HG02973 (cell line): ENCODE data around the gene RPL22.
A peak's percentile ranks its signal among the peaks of the same experiment; 100 is the strongest.

Experiments
- ATAC-seq: cut with Tn5 transposase; IDR thresholded peaks from one replicate; pipeline ENCODE4 v1.9.1; 2021; ENCODE audit warnings: moderate library complexity; ENCODE audit not compliant: unreplicated experiment

The RPL22 gene

DNA sequence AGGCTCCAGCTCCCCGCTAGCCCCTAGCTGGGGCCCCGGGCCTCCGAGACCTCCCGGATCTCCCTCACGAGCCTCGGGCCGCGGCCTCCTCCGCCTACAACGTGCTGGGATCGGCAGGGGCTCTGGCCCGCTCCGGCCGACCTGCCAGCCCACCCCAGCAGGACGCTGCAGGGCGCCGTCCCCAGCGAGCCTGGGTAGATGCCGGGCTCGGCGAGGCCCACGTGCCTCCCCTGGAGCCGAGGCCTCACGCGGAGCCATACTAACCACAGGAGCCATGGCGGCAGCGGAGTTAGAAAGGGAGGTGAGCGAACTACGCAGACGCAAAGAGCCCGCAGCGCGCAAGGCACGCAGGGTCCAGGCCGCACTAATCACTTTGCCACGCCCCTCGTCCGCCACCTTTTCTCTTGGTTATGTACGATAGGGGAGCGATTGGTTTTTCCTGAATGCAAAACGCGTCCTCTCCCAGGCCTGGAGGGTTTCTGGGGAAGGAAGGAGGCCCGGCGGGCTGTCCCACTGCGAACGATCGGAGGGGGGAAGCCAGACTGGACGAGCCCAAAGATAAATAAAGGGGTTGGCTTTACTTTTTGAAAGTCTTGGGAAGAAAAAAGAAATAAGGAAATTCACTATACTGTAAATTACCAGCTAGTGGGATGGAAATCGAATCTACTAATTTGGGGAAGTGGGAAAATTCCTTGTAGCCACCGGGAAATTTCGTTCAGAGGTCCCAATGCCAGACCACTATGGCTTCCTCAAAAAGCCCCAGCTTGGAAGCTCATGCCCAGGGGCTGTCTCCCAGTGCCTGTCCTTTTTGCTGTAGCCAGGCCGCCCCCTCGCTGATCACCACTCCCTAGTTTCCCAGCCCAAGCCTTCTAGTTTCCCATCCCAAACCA, at the start of gene RPL22:
RPL22 (minus strand) TSS at position 298 of the 890 bp plus-strand sequence; CDS start at position 276, 22 bp downstream.
- ATAC-seq = peak; percentile 92

DNA sequence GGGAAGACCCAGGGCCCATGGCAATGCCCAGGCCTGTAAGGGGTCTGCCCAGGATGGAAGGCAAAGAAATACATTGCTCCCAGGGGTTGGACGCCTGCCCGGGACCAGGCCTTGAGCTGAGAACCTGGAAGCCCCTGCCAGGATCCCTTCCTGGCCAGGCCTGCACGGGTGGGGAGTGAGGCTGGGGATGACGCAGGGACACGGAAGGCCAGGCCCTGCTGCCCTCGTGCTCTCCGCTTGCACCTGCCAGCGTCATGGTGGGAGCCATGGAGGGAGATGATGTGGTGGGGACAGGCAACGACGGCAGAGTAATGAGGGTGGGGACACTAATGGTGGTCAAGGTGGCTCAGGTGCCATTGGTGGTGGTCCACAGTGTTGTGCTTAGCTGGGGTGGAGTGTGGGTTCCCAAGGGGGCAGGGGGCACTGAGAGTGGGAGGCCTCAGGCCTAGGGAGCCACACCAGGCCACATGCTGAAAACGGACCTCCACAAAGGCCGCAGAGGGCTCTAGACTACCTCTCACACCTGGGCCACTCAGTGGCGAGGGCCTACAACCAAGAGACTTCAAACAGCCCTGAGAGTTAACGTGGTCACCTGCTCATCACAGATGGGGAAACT, 48.9 kb upstream of the RPL22 start:
- ATAC-seq = no peak

DNA sequence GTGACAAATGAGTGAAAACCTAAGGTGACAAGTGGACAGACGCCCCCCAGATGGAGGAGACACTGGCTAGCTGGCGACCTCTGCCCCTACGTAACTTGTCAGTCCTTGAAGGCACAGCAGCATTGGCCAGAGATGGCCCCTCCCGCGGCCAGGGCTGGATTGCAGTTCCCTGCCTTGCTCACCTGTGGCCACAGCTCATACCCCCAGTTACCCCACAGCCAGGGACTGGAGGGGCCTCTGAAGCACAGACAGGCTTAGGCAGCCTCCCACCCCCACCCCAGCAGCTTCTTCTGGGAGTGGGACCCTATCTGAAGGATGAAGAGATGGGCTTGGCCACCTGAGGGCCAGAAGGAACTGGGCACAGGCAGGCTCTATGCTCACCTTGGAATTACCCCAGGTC, 48.3 kb upstream of the RPL22 start:
- ATAC-seq = no peak

DNA sequence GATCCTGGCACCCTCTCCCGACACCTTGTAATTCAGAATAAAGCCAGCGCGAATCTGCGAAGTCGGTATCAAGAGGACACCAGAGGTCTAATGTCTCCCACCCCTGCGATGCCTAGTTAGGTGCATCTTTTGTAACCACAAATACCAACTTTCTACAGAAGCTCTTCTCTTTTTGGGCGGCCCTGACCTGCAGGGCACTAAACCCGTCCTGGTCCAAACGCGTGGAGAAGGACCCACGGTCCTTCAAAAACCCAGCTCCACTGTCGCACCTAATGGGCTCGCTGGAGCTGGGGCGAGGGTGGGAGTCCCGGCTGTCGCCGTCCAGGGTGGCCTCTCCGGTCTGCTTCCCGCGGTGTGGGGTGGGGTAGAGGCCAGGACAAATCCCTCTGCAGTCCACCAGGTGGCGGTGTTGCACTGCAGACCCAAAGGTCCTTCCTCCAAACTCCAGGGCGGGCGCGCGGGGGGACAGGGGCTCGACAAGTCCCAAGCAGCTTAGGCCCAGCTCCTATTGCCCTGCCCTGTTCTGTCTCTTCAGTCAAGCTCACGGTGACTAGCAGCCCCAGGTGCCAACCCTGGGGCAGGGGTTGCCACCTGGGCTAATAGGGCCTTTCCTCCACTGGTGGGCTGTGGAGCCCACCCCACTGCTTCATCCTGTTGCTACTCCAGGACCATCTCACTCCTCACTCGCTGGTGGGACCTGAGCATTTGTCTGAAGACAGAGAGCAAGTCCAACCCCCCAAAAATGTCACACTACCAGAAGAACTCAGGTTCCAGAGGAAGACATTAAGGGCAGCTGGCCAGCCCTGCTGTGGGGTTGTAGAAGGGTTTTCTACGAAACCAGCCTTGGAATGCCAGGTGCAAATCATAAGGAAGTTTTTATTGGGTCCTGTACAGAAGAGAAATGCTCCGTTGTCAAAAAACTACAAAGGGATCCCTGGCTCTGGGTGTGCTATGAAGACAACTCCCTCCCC, 47.4 kb upstream of the RPL22 start:
- ATAC-seq = peak; percentile 54

DNA sequence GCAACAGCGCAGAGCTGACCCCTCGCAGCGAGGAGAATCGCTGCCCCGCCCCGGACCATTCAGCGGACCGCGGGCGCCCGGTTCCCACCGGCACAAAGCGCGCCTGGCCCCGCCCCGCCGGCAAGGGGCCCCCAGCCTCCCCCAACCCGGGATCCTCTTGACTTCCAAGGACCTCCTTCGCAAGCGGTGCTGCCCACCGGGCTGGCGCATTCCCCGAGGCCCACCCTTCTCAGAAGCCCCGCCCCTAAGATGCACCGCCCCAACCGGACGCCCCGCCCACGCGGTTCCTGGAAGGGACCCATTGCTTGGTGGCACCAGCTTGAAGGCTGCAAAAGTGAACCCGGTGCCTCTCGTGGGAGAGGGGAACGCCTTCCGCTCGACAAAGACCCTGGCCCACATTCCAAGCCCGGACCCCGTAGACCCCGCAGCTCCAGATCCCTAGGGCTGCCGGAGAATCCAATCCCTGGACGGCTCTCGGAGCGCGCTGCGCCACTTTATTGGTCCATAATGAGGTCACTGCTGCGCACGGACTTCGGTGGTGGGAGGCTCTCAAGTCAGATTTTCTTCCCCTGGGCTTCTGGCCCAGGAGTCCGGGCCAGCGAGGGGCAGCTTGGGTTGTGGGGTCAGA, 46.6 kb upstream of the RPL22 start:
- ATAC-seq = no peak

DNA sequence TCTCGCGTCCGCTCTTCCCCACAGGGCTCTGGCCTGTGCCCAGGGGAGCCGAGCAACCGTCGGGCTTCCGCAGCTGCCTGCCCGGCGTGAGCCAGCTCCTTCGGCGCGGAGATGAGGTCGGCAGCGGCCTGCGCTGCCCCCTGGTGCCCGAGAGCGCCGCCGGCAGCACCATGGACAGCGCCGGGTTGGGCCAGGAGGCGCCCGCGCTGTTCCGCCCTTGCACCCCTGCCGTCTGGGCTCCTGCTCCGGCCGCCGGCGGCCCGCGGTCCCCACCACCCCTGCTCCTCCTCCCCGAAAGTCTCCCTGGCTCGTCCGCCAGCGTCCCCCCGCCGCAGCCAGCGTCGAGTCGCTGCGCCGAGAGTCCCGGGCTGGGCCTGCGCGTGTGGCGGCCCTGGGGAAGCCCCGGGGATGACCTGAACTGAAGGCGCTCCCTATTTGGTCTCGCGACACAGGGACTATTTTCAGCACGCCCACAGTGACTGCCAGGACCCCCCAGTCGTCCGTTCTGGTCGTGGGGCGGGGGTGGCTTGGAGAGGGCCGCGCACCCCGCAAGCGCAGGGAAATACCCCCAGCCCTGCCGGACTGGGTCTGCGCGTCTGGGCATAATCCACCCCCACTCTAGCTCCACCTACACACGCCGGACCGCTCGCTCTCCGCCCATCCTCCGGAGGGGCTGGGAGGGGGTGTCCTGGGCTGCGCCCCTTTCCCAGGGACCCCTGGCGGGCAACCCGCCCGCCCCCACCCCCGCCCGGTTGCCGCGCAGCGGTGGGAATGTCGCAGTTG, 45.9 kb upstream of the RPL22 start:
- no peak for ATAC-seq

DNA sequence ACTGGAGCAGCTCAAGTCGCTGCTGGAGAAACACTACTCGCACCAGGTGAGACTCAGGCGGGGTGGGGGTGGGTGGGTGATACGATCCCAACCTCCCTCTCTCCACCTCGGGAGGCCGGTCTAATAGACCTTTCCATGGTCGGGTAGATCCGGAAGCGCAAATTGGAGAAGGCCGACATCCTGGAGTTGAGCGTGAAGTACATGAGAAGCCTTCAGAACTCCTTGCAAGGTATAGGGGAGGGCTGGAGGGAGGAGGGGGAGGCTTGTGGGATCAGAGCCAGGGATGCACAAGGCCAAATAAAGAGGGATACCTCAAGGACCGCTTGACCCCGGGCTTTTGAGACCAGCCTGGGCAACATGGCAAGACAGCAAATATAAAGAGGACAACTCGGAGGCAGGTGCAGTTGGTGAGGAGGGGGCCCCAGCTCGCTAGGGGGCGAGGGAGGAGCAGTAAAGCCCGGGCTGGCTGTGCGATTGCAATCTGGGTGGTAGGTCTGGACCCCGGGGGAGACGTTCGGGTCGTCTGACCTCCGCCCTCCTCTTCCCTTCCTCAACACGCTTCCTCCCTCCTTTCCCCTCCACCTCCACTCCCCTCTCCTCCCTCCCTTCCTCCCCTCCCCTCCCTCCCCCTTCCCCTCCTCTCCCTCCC, 45.1 kb upstream of the RPL22 start:
- no peak for ATAC-seq

DNA sequence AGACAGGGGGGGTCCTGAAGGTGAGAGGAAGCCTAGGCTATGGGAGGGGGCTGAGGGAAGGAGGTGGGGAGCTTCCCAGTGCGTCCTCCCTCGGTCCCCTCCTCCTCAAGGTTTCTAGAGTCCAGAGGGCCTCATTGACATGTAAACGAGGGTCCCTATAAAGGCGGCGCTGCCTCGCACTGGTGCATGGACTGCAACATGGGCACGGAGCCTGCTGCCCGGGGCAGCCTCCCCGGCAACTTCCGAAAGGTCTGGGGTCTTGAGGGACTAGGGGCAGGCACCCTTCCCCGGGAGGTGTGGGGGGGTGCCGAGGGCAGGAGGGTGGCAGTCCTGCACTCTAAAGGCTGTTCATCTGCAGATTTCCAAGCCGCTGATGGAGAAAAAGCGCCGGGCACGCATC, 44.6 kb upstream of the RPL22 start, which contains the start of gene HES3:
HES3 (plus strand) TSS at position 187 of the 400 bp plus-strand sequence; CDS start at position 374, 187 bp downstream.
- no peak for ATAC-seq

DNA sequence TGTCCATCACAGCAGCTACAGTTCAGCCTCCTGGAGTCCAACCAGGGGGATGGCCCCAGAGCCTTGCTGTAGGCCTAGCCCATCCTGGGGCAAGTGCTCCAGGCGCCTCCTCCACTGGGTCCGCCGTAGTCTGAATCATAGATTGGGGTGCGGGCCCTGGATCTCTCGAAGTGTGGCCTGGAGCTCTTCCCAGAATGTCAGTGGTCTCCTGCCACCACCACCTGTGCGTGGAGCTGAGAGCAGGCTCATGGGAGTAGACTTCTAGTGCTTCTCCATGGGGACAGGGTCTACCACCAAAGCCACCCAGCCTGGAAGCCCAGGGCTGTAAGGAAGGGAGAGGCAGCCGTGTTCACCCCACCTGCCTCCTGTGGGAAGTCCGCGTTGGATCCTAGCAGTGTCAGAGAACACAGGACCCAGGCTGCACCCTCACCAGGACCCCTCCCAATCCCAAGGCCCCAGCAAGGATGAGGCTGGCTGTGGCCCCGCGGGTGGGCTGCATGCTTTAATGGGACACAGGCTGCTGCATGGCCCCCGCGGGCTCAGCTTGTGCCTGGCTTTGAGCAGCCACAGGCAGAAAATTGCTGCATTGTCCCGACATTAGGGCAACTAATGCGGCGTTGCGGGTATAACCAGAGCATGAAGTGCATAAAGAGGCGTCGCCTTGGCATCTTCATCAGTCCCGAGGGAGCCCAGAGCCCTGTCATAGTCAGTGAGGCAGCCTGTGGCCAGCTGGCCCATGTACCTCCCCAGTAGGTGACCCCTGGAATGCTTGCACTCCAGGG, 43.8 kb upstream of the RPL22 start:
- ATAC-seq = no peak

DNA sequence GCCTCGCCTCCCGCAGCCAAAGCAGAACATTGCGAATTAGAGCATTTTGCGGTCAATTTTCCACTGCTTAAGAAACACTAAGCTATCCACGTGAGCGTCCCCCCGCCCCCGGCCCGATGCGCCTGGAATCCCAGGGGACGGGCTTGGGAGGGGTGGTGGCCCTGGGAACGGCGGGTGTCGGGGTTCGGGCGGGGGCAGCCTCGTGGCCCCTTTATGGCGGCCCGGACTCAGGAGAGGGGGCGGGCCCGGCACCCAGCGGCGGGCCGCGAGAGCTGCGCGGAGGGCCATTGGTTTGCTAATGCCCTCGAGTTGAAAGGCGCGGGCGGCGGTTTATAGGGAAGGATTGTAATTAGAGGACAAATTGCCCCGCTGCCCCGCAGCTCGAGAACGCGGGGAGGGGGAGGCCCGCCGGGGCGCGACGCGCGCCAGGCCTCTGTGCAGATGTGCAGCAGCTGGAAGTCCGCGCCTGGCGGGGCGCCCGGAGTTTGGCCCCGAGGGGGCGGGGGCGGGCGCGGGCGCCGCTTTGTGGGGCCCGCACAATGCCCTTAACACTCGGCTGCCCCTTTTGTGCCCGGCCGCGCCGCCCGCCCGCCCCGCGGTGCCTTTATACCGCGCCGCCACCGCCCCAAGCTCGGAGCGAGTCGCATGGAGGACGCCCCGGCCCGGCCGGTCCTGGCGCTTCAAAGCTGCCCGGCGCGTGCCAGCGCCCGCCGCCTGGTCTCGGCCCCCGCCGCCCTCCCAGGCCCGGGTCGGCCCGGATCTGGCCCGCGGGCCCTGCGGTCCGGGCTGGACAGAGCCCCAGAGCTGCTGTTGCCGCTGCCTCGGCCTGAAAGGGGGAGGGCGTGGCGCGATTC, 42.7 kb upstream of the RPL22 start:
- ATAC-seq = no peak

DNA sequence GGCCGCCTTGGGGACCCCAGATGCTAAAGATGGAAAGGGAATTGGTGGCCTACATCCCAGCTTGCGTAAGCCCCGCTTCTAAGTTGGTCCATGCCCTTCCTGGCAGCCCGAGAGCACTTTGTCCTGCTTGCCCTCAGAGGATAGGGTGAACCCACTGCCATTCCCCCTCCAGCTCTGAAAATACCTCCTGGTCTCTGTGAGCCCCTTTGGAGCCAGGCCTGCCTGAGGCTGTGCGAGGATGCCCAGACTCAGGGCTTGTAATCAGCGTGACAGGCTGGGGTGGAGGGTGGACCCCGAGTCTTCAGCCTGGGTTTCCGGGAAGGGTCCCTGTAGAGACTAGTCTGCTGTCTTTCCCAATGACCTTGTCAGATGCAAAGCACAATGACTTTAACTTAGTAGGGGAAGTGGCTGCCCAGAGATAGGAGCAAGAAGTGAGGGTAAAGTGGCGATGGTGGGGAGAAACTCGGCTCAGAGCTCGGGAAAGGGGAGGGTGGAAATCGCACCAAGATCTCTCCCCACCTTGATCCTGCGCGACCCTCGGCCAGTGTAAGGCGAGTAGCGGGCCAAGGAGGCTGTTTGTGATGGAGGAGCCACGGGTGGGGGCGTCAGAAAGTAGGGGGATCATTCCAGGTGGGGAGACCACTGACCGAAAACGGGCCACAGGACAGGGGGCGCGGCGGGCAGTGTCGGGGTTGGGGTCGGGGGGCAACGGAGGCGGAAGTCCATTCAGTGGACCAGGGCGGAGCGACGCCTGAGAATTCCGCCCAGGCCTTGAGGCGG, 41.9 kb upstream of the RPL22 start:
- no peak for ATAC-seq

DNA sequence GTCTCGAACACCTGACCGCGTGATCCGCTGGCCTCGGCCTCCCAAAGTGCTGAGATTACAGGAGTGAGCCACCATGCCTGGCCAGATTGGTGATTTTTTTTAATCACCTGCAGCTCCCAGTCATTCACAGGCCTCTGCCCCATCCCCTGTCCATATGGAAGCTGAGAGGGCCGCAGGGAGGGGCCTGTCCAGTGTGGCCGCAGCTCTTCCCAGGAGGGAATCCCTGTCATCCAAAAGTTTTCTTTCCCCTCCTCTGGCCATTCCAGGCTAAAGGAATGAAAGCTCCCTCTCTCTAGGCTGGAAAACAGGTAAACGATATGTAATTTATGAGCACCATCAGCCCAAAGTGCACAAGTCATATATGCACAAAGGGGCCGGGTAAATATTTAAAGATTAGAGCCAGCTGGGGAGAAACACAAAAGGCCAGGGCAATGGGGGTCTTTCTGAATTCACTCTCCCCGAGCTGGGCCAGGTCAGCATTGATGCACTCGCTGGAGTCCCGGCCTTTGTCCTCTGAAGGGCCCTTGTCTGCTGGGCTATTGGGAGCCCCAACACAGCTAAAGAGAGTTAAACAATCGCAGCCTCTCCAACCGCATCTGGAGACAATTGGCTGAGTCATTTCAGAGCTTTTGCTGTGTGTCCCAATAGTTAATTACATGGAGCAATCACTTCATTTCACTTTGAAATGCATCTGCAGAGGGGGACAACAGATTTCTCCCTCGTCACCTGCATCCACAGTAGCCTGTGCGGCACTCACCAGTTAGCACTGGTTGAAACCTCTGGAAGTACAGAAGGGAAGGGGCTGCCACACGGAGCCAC, 40.8 kb upstream of the RPL22 start:
- no peak for ATAC-seq

DNA sequence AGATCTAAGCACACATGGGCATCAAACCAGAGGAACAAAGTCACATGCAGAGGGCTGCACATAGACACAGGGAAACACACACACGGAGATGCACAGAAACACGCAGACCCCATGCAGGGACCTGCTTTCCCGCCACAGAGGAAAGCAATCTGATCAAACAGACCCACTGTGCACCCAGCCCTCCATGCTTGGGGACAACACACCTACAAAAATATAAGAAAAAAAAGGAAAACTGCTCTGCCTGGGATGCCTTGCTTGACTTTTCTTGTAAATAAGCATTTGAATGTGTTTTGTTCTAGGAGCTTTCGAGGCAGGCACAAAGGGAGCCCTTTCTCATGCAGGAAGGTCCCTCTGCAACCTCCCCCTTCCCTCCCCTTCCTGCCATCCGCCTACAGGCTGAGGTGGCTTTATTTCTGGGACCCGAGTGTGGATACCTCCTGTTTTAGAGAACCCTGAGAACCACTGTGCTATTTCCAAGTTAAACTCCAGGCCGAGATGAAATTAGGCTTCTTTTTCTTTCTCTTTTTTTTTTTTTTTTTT, 39.9 kb upstream of the RPL22 start:
- ATAC-seq = no peak

DNA sequence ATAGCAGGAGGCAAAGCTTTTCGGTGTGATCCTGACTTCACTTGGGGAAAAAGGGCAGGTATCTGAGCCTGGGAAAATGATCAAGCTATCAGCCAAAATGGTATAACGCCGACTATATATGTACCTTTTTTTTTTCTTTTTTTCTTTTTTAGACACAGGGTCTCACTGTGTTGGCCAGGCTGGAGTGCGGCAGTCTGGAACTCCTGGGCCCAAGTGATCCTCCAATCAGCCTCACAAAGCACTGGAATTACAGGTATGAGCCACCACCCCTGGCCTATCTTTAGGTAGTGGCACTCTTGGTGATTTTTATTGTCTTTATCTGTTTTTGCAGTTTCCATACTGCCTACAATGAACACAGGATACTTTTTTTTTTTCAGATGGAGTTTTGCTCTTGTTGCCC, 37.7 kb upstream of the RPL22 start:
- ATAC-seq = no peak

DNA sequence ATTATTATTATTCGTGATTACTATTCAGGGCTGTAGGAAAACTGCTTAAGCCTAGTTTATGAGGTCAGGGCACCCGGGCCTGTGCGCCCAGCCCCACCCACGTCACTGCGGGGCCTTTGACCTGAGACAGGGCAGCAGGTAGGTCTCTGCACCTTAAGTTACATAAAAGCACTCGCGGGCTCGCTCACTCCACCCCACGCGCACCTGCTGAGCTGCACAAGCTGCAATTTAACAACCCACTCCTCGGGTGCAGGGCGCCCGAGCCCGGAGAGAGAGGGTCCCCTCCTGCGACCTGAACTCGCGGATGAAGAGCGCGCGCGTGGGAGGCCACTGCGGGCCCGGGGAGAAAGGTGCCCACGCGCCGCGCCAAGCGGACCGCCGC, 35.9 kb upstream of the RPL22 start:
- no peak for ATAC-seq
